ENCODE data around the gene ABCF2.

ABCF2 gene

GRCh38 chr7:151226875-151227782, at the start of gene ABCF2:
ABCF2 (minus strand) TSS chr7:151227205; CDS start chr7:151226458, 747 bp downstream.
- peak; percentile 95 for DNase-seq (ENCODE audit: extremely low spot score, insufficient read length, low read depth)
- peak; percentile 93 for FAIRE-seq

- no peak for FAIRE-seq
- no peak for DNase-seq (ENCODE audit: extremely low spot score, insufficient read length, low read depth)
These were observed 49.0 kb upstream of the ABCF2 start for GRCh38 chr7:151275813-151276577.

- no peak for DNase-seq (ENCODE audit: extremely low spot score, insufficient read length, low read depth)
- no peak for FAIRE-seq
These were observed 48.2 kb upstream of the ABCF2 start for GRCh38 chr7:151274936-151275812.

GRCh38 chr7:151274396-151274795, 47.4 kb upstream of the ABCF2 start:
- FAIRE-seq (no peak), DNase-seq (ENCODE audit: extremely low spot score, insufficient read length, low read depth) (no peak)

- DNase-seq (ENCODE audit: extremely low spot score, insufficient read length, low read depth) (no peak), FAIRE-seq (no peak)
These were observed 46.8 kb upstream of the ABCF2 start for GRCh38 chr7:151273651-151274390.

GRCh38 chr7:151272877-151273276, 45.9 kb upstream of the ABCF2 start:
- no peak for DNase-seq (ENCODE audit: extremely low spot score, insufficient read length, low read depth)
- FAIRE-seq, result no peak

GRCh38 chr7:151272405-151272804, 45.4 kb upstream of the ABCF2 start:
- no peak for DNase-seq (ENCODE audit: extremely low spot score, insufficient read length, low read depth)
- FAIRE-seq, result no peak

- FAIRE-seq, result no peak
- no peak for DNase-seq (ENCODE audit: extremely low spot score, insufficient read length, low read depth)
These were observed 44.8 kb upstream of the ABCF2 start for GRCh38 chr7:151271699-151272355.

- DNase-seq (ENCODE audit: extremely low spot score, insufficient read length, low read depth) (no peak), FAIRE-seq (no peak)
These were observed 42.5 kb upstream of the ABCF2 start for GRCh38 chr7:151269511-151269910.

- FAIRE-seq (no peak), DNase-seq (ENCODE audit: extremely low spot score, insufficient read length, low read depth) (no peak)
These were observed 38.4 kb upstream of the ABCF2 start for GRCh38 chr7:151265351-151265931.

- no peak for FAIRE-seq
- DNase-seq (ENCODE audit: extremely low spot score, insufficient read length, low read depth), result no peak
These were observed 37.6 kb upstream of the ABCF2 start for GRCh38 chr7:151264615-151265014.

GRCh38 chr7:151261529-151261928, 34.5 kb upstream of the ABCF2 start:
- DNase-seq (ENCODE audit: extremely low spot score, insufficient read length, low read depth) (no peak), FAIRE-seq (no peak)

GRCh38 chr7:151260883-151261282, 33.9 kb upstream of the ABCF2 start:
- DNase-seq (ENCODE audit: extremely low spot score, insufficient read length, low read depth) (no peak), FAIRE-seq (no peak)

- DNase-seq (ENCODE audit: extremely low spot score, insufficient read length, low read depth) (no peak), FAIRE-seq (no peak)
These were observed 33.5 kb upstream of the ABCF2 start for GRCh38 chr7:151260471-151260870.

- FAIRE-seq (no peak), DNase-seq (ENCODE audit: extremely low spot score, insufficient read length, low read depth) (no peak)
These were observed 31.0 kb upstream of the ABCF2 start for GRCh38 chr7:151257990-151258389.

GRCh38 chr7:151256410-151257045, 29.5 kb upstream of the ABCF2 start:
- DNase-seq (ENCODE audit: extremely low spot score, insufficient read length, low read depth) (no peak), FAIRE-seq (no peak)

GRCh38 chr7:151255390-151255789, 28.4 kb upstream of the ABCF2 start:
- no peak for FAIRE-seq
- no peak for DNase-seq (ENCODE audit: extremely low spot score, insufficient read length, low read depth)

GRCh38 chr7:151254851-151255250, 27.8 kb upstream of the ABCF2 start:
- no peak for FAIRE-seq
- no peak for DNase-seq (ENCODE audit: extremely low spot score, insufficient read length, low read depth)
